Neural progenitor cell (in vitro differentiated cells): ENCODE data around the gene KIF2C.

Source experiments
- CTCF ChIP-seq: fragments of 200-600 bp; sonication (generic); IDR thresholded peaks from 2 replicates; pipeline ENCODE4 v1.5.1; 2017; ENCODE audit warnings: antibody characterized with exemption, mild to moderate bottlenecking
- EZH2 ChIP-seq: fragments of 200-600 bp; sonication (generic); IDR thresholded peaks from 2 replicates; pipeline ENCODE4 v1.6.1; 2017; ENCODE audit warnings: antibody characterized with exemption, mild to moderate bottlenecking, moderate library complexity
- EZH2phosphoT487 ChIP-seq: fragments of 200-600 bp; sonication (generic); IDR thresholded peaks from 2 replicates; pipeline ENCODE4 v1.6.1; 2017; ENCODE audit warnings: antibody characterized with exemption

GRCh38 chr1:44798481-44799365, 59.1 kb downstream of the KIF2C start:
- TF ChIP-seq CTCF (no peak), EZH2phosphoT487 (no peak), EZH2 (no peak)
